Measurements from ENCODE around the gene DENND1C. TPM values are rescaled to one million over a fixed set of nuclear protein-coding genes. Genes with fewer than 3 reads are reported as not detected.
"Not testable (repeated sequence)": the region's sequence is repeated elsewhere in the genome, so short reads cannot be mapped to it uniquely, and the experiment has no call there.

DENND1C gene
- total and polyA plus RNA-seq, 7 experiments from 2014 or later, result 57.3 to 142 (median 118) TPM

- no peaks in the 10 kb centered on the region for H3K4me1 ChIP-seq (ENCODE audit: control insufficient read depth in 2 of 2, insufficient read depth in 2 of 2, low read length in 2 of 2)
- ChIA-PET CTCF (no interaction called here), POLR2A (no interaction called here)
- no peak overlapping the region for H3K27ac ChIP-seq (ENCODE audit: low read depth, low read length)
- DNase-seq, result no peak
- no peaks in the 10 kb centered on the region for H3K27me3 ChIP-seq (ENCODE audit: control insufficient read depth in 2 of 2, insufficient read depth in 2 of 2, low read length in 2 of 2)
- no peak overlapping the region for H3K4me3 ChIP-seq (ENCODE audit: low read length)
- H3K27ac Mint-ChIP-seq, result no peak overlapping the region
- no peaks in the 10 kb centered on the region for H3K9me3 Mint-ChIP-seq
- H3K9me3 ChIP-seq (ENCODE audit: control insufficient read depth in 2 of 3, low read length in 3 of 3), result no peaks in the 10 kb centered on the region
- H3K27me3 Mint-ChIP-seq, result no peaks in the 10 kb centered on the region
- no peak overlapping the region for H3K4me3 Mint-ChIP-seq
- intact Hi-C loops (cut with micrococcal nuclease), result no loop called here
- H3K36me3 Mint-ChIP-seq, result no peaks in the 10 kb centered on the region
- H3K36me3 ChIP-seq (ENCODE audit: control insufficient read depth in 2 of 3, insufficient read depth in 3 of 3, low read length in 3 of 3), result no peaks in the 10 kb centered on the region
- ATAC-seq, result no peak
- H3K4me1 Mint-ChIP-seq, result peaks cover 0 to 11% (median 6%) of the 10 kb centered on the region in 7 donors
These were observed 27.8 kb upstream of the DENND1C start for GRCh38 chr19:6509118-6509971.

GRCh38 chr19:6508028-6508771, 26.6 kb upstream of the DENND1C start:
- H3K9me3 Mint-ChIP-seq; ATAC-seq; H3K4me1 ChIP-seq (ENCODE audit: control insufficient read depth in 2 of 2, insufficient read depth in 2 of 2, low read length in 2 of 2); H3K36me3 Mint-ChIP-seq; H3K36me3 ChIP-seq (ENCODE audit: control insufficient read depth in 2 of 3, insufficient read depth in 3 of 3, low read length in 3 of 3); intact Hi-C loops (cut with micrococcal nuclease); H3K27ac ChIP-seq (ENCODE audit: low read depth, low read length); H3K27ac Mint-ChIP-seq; H3K27me3 ChIP-seq (ENCODE audit: control insufficient read depth in 2 of 2, insufficient read depth in 2 of 2, low read length in 2 of 2); H3K27me3 Mint-ChIP-seq; H3K9me3 ChIP-seq (ENCODE audit: control insufficient read depth in 2 of 3, low read length in 3 of 3); DNase-seq; H3K4me3 ChIP-seq (ENCODE audit: low read length); H3K4me3 Mint-ChIP-seq: not testable (repeated sequence)
- ChIA-PET POLR2A (interaction anchor here (0.7 kb wide), 2 partner anchors 17 to 28 kb away, joined by 3 read pairs; no protein-coding TSS in a partner anchor), CTCF (interaction anchor here (2.1 kb wide), 1 partner anchor 9 kb away, joined by 6 read pairs; no protein-coding TSS in a partner anchor)
- peaks cover 0 to 11% (median 10%) of the 10 kb centered on the region in 7 donors for H3K4me1 Mint-ChIP-seq

- H3K36me3 Mint-ChIP-seq, result peaks cover 0 to 4% (median 0%) of the 10 kb centered on the region in 5 donors
- H3K27me3 Mint-ChIP-seq, result peaks cover 0 to 26% (median 0%) of the 10 kb centered on the region in 5 donors
- H3K36me3 ChIP-seq (ENCODE audit: control insufficient read depth in 2 of 3, insufficient read depth in 3 of 3, low read length in 3 of 3), result no peaks in the 10 kb centered on the region
- peak overlapping the region in 2 of 9 donors; percentile 27 to 71 for H3K27ac Mint-ChIP-seq
- H3K9me3 ChIP-seq (ENCODE audit: control insufficient read depth in 2 of 3, low read length in 3 of 3), result no peaks in the 10 kb centered on the region
- no peak overlapping the region for H3K27ac ChIP-seq (ENCODE audit: low read depth, low read length)
- H3K4me1 ChIP-seq (ENCODE audit: control insufficient read depth in 2 of 2, insufficient read depth in 2 of 2, low read length in 2 of 2), result peaks cover 7 to 8% of the 10 kb centered on the region in 2 donors
- ChIA-PET CTCF (interaction anchor here (0.6 to 1.1 kb wide), 5 partner anchors 28 to 614 kb away, joined by 3 to 6 read pairs (median 3); no protein-coding TSS in a partner anchor), POLR2A (interaction anchor here (0.7 to 0.9 kb wide), 2 partner anchors 20 to 117 kb away, joined by 3 read pairs; no protein-coding TSS in a partner anchor)
- no peaks in the 10 kb centered on the region for H3K9me3 Mint-ChIP-seq
- peak overlapping the region in 9 of 10 donors; percentile 7 to 93 (median 66) for H3K4me3 Mint-ChIP-seq
- H3K4me1 Mint-ChIP-seq, result peaks cover 6 to 22% (median 19%) of the 10 kb centered on the region in 7 donors
- no peak overlapping the region for H3K4me3 ChIP-seq (ENCODE audit: low read length)
- ATAC-seq, result no peak
- no peak for DNase-seq
- no peaks in the 10 kb centered on the region for H3K27me3 ChIP-seq (ENCODE audit: control insufficient read depth in 2 of 2, insufficient read depth in 2 of 2, low read length in 2 of 2)
- intact Hi-C loops (cut with micrococcal nuclease), result loop anchor here (1.0 to 2.0 kb wide), 6 partner anchors 21 to 224 kb away; partner anchors contain the start of genes GTF2F1 (in 1 of the 2) and MLLT1 (in 1 of the 2)
These were observed 22.0 kb upstream of the DENND1C start for GRCh38 chr19:6503407-6504201.

GRCh38 chr19:6501740-6502648, 20.4 kb upstream of the DENND1C start, which contains the start of gene TUBB4A:
Gene TUBB4A, minus strand, starts transcription at chr19:6502309. Its CDS starts 97 bp downstream, at chr19:6502212.
- DNase-seq (peak in 6 of 9 donors; percentile 17 to 58 (median 24)), ATAC-seq (peak; percentile 43)
- H3K27me3 ChIP-seq (ENCODE audit: control insufficient read depth in 2 of 2, insufficient read depth in 2 of 2, low read length in 2 of 2), result no peaks in the 10 kb centered on the region
- H3K9me3 ChIP-seq (ENCODE audit: control insufficient read depth in 2 of 3, low read length in 3 of 3), result no peaks in the 10 kb centered on the region
- peak within 1 kb of the TSS; percentile 55 for H3K27ac ChIP-seq (ENCODE audit: low read depth, low read length)
- Mint-ChIP-seq H3K4me1 (peaks cover 6 to 27% (median 19%) of the 10 kb centered on the region in 7 donors), H3K27me3 (peaks cover 0 to 26% (median 0%) of the 10 kb centered on the region in 5 donors), H3K27ac (peak within 1 kb of the TSS in 4 of 9 donors; percentile 36 to 59 (median 54)), H3K36me3 (peaks cover 0 to 4% (median 0%) of the 10 kb centered on the region in 5 donors), H3K9me3 (no peaks in the 10 kb centered on the region), H3K4me3 (peak within 1 kb of the TSS; percentile 79 to 93 (median 87))
- no peaks in the 10 kb centered on the region for H3K36me3 ChIP-seq (ENCODE audit: control insufficient read depth in 2 of 3, insufficient read depth in 3 of 3, low read length in 3 of 3)
- CTCF ChIA-PET, result interaction anchor here (1.1 kb wide), 1 partner anchor 615 kb away, joined by 3 read pairs; no protein-coding TSS in a partner anchor
- POLR2A ChIA-PET, result interaction anchor here (0.9 kb wide), 1 partner anchor 19 kb away, joined by 3 read pairs; no protein-coding TSS in a partner anchor
- H3K4me3 ChIP-seq (ENCODE audit: low read length), result peak within 1 kb of the TSS; percentile 46
- intact Hi-C loops (cut with micrococcal nuclease), result no loop called here
- H3K4me1 ChIP-seq (ENCODE audit: control insufficient read depth in 2 of 2, insufficient read depth in 2 of 2, low read length in 2 of 2), result peaks cover 7 to 8% of the 10 kb centered on the region in 2 donors

GRCh38 chr19:6500837-6501739, 19.5 kb upstream of the DENND1C start:
- intact Hi-C loops (cut with micrococcal nuclease), result no loop called here

More at GRCh38 chr19:6500837-6501739, 19.5 kb upstream of the DENND1C start:
- H3K4me1 ChIP-seq (ENCODE audit: control insufficient read depth in 2 of 2, insufficient read depth in 2 of 2, low read length in 2 of 2), result peaks cover 7 to 8% of the 10 kb centered on the region in 2 donors
- peak overlapping the region in 4 of 9 donors; percentile 36 to 59 (median 54) for H3K27ac Mint-ChIP-seq
- H3K27me3 Mint-ChIP-seq, result peaks cover 0 to 26% (median 0%) of the 10 kb centered on the region in 5 donors
- no peak overlapping the region for H3K27ac ChIP-seq (ENCODE audit: low read depth, low read length)
- H3K36me3 Mint-ChIP-seq, result peaks cover 0 to 4% (median 0%) of the 10 kb centered on the region in 5 donors
- no peaks in the 10 kb centered on the region for H3K27me3 ChIP-seq (ENCODE audit: control insufficient read depth in 2 of 2, insufficient read depth in 2 of 2, low read length in 2 of 2)
- peak overlapping the region; percentile 46 for H3K4me3 ChIP-seq (ENCODE audit: low read length)
- H3K9me3 ChIP-seq (ENCODE audit: control insufficient read depth in 2 of 3, low read length in 3 of 3), result no peaks in the 10 kb centered on the region
- CTCF ChIA-PET, result interaction anchor here (1.0 kb wide), 1 partner anchor 16 kb away, joined by 3 read pairs; no protein-coding TSS in a partner anchor
- no peaks in the 10 kb centered on the region for H3K9me3 Mint-ChIP-seq
- peak overlapping the region; percentile 79 to 93 (median 87) for H3K4me3 Mint-ChIP-seq
- H3K4me1 Mint-ChIP-seq, result peaks cover 6 to 27% (median 19%) of the 10 kb centered on the region in 7 donors
- no peaks in the 10 kb centered on the region for H3K36me3 ChIP-seq (ENCODE audit: control insufficient read depth in 2 of 3, insufficient read depth in 3 of 3, low read length in 3 of 3)
- POLR2A ChIA-PET, result no interaction called here
- DNase-seq, result no peak
- ATAC-seq, result no peak

Data from naive thymus-derived CD4-positive, alpha-beta T cell (primary cell).